NCI-H524 treated with DMSO at 0.1 percent for 48 hours (cell line): Measurements from ENCODE around the gene RIPPLY2.
A peak's percentile ranks its signal among the peaks of the same experiment; 100 is the strongest.
"Not testable (repeated sequence)": the region's sequence is repeated elsewhere in the genome, so short reads cannot be mapped to it uniquely, and the experiment has no call there.

ENCODE experiments used
- DNase-seq: peaks from one replicate; lab custom pipeline; 2025; lab: John Stamatoyannopoulos, UW

RIPPLY2 gene

DNA sequence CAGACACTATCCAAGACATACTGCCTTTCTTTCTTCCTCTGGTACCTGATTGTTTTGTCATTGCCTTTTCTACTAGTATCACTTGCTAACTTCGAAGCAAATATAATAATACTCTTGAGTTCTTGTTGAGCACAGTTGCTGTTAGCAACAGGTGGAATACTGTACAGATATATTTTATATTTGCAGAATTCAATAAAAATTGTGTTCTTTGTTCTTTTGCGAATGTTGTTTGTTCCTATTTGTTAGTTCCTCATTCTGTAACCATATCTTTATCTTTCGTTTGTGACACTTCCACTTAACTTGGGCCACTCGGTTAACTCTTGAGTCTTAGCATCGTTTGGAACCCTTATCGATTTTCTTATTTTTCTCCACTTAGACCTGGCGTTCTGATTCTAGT lies 7.2 kb downstream of the RIPPLY2 start:
- no peak for DNase-seq

DNA sequence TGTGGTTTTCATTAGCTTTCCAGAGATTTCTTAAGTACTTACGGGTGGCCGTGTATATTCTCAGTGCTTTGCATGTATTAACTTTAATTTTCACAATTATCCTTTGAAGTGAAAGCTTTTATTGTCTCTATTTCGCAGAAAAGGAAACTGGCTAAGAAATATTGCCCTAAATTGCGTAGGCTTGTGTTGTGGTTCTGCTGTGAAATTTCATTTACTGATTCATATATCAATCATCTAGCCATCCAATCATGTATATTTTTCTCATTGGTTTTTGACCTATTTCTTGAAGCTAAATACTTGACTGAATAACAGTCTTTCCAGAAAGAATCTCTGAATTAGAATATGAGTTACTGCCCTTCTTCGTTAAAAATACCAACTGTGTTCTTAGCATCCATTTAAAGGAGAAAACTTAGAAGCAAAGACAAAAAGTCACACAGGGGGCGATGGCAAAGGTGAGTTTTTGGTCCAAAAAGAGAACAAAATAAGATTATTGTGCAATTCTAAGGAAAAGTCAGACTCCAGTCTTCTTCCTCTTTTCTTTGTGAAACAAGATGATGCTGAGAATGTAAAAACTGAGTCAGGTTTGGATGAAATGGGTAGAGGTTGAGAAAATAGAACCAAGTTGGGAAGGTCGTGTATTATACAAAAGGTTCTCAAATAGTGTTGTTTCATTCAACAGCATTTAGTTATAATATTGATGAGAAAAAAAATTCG lies 7.8 kb downstream of the RIPPLY2 start:
- no peak for DNase-seq

- peak; percentile 38 for DNase-seq
These were observed 9.8 kb downstream of the RIPPLY2 start for GRCh38 chr6:83862776-83863471.

DNA sequence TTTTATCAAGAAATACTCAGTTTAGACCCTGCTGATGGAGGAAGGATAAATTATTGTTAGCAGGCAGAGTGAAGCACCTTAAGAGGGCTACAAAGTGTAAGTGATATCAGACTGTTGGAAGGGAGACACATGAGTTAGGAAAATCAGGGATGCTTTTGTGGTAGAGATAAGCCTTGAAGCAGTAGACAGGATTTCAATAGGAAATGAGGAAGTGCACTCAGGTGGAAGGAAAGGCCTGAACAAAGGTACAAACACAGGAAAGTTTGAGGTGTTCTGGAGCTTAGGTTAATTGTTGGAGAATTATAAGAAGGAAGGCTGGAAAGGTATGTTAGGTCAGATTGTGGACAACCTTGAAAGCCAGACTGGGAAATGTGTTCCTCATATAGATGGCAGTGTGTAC lies 13.9 kb downstream of the RIPPLY2 start:
- no peak for DNase-seq

GRCh38 chr6:83867527-83868161 lies 14.5 kb downstream of the RIPPLY2 start:
- DNase-seq, result no peak

DNA sequence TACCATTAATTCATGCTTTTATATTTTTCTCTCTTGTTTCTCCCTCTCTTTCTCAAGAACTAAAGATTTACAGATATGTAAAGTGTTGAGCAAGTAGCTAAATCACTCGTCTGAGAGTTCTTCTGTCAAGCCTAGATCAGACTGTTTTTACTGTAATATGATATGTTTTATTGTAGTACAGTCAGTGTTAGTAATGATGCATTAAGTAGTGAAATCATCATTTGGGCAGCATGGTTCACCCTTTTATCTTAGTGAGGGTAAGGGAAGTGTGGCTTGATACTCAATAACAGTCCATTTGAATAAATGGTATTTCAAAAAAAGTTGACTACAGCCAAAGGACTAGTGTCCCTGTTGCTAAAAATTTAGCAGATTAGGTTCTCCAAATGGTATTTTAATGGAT lies 15.5 kb downstream of the RIPPLY2 start:
- no peak for DNase-seq

DNA sequence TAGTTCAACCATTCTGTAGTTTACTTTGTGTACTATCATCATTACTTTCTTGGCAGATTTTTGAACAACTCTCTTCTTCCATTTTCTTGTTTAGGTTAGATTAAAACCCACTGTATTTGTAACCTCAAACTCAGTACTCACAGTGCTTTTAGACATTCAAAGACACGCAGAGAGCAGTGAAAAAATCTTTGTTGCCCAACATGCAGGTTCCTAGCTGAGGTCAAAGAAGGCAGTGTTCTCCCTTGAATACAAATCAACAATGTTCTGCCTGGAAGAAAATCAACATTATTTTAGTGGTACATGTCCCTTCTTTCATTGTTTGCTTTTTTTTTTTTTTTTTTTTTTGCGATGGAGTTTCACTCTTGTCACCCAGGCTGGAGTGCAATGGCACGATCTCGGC lies 17.5 kb downstream of the RIPPLY2 start:
- no peak for DNase-seq

GRCh38 chr6:83872386-83873118 lies 19.4 kb downstream of the RIPPLY2 start:
- DNase-seq, result no peak

GRCh38 chr6:83873869-83874268 lies 20.7 kb downstream of the RIPPLY2 start:
- no peak for DNase-seq

- DNase-seq, result no peak
These were observed 22.7 kb downstream of the RIPPLY2 start for GRCh38 chr6:83875843-83876242.

DNA sequence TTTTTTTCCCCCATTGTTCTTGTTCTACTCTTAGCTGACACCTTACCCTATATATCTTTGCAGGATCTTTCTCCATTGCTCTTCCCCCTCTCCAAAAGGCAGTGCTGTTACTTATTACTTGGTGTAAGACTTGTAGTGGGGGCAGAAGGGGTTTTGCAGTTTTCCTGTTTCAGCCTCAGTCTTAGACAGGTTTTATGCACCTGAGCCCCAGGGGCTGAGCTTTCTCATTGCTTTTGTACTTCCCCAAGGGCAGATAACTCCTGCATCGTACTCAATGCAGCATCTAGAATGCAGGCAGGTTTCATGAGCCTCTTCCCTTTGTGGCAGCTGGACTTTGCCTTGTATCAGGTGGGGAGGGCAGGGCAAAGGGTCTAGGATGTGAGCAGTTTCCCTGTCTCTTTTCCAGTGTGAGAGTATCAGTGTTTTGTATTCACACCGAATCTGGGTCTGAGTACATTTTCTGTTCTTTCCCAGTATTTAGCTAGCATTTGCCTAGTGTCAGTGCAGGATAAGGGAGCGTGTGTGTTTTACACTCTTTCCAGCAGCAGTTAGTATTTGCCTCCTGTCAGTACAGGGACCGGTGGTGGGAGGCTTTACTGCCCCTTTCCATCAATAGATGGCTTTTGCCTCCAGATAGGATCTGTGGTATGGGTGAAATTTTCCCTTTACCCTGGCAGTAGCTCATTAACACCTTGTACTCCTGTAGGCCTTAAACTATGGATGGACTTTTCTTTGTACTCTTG lies 25.9 kb downstream of the RIPPLY2 start:
- DNase-seq, result no peak

GRCh38 chr6:83879746-83880145 lies 26.6 kb downstream of the RIPPLY2 start:
- no peak for DNase-seq

GRCh38 chr6:83883240-83883639 lies 30.1 kb downstream of the RIPPLY2 start:
- no peak for DNase-seq

- no peak for DNase-seq
These were observed 31.4 kb downstream of the RIPPLY2 start for GRCh38 chr6:83884523-83884922.

- DNase-seq, result no peak
These were observed 32.8 kb downstream of the RIPPLY2 start for GRCh38 chr6:83885984-83886383.

DNA sequence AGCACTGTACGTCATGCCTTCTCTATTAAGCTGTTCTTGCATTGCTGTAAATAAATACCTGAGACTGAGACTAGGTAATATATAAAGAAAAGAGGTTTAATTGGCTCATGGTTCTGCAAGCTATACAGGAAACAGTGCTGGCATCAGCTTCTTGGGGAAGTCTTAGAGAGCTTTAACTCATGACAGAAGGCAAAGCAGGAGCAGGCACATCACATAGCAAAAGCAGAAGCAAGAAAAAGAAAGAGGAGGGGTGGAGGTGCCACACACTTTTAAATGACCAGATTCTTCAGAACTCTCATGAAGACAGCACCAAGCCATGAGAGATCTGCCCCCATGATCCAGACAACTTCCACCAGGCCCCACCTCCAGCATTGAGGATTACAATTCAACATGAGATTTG lies 36.5 kb downstream of the RIPPLY2 start:
- DNase-seq, result no peak

- DNase-seq, result no peak
These were observed 37.4 kb downstream of the RIPPLY2 start for GRCh38 chr6:83890520-83890919.

DNA sequence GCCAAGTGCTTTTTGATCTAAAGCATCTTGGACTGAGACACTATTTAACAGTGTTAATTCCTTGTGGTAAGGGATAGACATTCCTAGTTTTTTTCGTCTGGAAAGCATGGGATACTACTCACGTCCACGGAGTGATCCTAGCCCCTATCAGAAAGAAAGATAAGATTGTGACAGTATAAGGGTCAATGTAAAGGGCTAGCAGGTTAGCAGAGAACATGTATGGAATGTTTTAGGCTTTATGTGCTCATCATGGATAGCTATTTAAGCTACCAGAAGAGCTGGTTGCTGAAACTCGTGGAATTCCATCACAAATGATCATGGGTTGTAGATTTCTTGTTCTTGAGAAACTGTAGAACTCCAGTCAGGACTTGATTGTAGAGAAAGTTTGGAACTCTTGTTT lies 38.4 kb downstream of the RIPPLY2 start:
- no peak for DNase-seq

- no peak for DNase-seq
These were observed 39.9 kb downstream of the RIPPLY2 start for GRCh38 chr6:83893024-83893423.

DNA sequence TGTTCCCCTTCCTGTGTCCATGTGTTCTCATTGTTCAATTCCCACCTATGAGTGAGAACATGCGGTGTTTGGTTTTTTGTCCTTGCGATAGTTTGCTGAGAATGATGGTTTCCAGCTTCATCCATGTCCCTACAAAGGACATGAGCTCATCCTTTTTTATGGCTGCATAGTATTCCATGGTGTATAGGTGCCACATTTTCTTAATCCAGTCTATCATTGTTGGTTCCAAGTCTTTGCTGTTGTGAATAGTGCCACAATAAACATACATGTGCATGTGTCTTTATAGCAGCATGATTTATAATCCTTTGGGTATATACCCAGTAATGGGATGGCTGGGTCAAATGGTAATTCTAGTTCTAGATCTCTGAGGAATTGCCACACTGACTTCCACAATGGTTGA lies 43.9 kb downstream of the RIPPLY2 start:
- DNase-seq, result not testable (repeated sequence)

DNA sequence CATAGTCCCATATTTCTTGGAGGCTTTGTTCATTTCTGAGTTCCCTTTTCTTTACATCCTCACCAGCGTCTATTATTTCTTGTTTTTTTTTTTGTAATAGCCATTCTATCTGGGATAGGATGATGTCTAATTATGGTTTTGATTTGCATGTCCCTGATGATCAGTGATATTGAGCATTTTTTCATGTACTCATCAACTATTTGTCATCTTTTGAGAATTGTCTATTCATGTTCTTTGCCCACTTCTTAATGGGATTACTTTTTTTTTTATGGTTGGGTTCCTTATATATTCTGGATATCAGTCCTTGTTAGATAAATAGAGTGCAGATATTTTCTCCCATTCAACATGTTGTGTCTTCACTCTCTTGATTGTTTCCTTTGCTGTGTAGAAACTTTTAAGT lies 48.5 kb downstream of the RIPPLY2 start:
- no peak for DNase-seq

- no peak for DNase-seq
These were observed 51.2 kb downstream of the RIPPLY2 start for GRCh38 chr6:83904395-83904794.
